PC-3 (cell line): ENCODE results near the gene FNDC7. TPM values are rescaled to one million over a fixed set of nuclear protein-coding genes. Genes with fewer than 3 reads are reported as not detected.

Experiments
- ATAC-seq: fragments of 200-7000 bp; cut with Tn5 transposase; 2 replicates; pipeline ENCODE4 v1.9.1; 2020; ENCODE audit warnings: mild to moderate bottlenecking, moderate library complexity
- BruUV-seq: library from RNA; stranded (reverse); fragments of 400-500 nt; replicated peaks from 2 replicates; lab custom pipeline; 2021; lab: Mats Ljungman, UMichigan
- CTCF ChIA-PET: fragments of 300-600 bp; sonication (Branson Sonifier 250); formaldehyde crosslinking; loops from one replicate; lab custom pipeline; 2022; ENCODE audit warnings: antibody characterized with exemption; lab: Charles Lee
- POLR2A ChIA-PET: fragments of 300-600 bp; sonication (Branson Sonifier 250); formaldehyde crosslinking; loops from one replicate; lab custom pipeline; 2022; ENCODE audit warnings: antibody characterized with exemption; ENCODE audit not compliant: unreplicated experiment; lab: Charles Lee
- DNase-seq: peaks from one replicate; pipeline ENCODE4 v3.0.0-alpha.2; 2015
- H2AFZ ChIP-seq: fragments of 300-600 bp; sonication (generic); 2 replicates; pipeline ENCODE4 v1.6.0; 2016; ENCODE audit warnings: antibody characterized with exemption, low read length
- H3F3A ChIP-seq: fragments of 300-600 bp; sonication (generic); one replicate; pipeline ENCODE4 v1.6.0; 2017; ENCODE audit warnings: antibody characterized with exemption, low read length, control low read depth, mild to moderate bottlenecking; ENCODE audit not compliant: unreplicated experiment
- H3K27ac ChIP-seq: fragments of 300-600 bp; sonication (generic); 2 replicates; pipeline ENCODE4 v1.5.1; 2016; ENCODE audit warnings: mild to moderate bottlenecking, low read length
- H3K27me3 ChIP-seq: fragments of 300-600 bp; sonication (generic); 2 replicates; pipeline ENCODE4 v1.6.1; 2016; ENCODE audit warnings: low read length, mixed read lengths
- H3K36me3 ChIP-seq: fragments of 300-600 bp; sonication (generic); 2 replicates; pipeline ENCODE4 v1.6.1; 2016; ENCODE audit warnings: low read depth, mixed run types, low read length, mixed read lengths
- H3K4me1 ChIP-seq: fragments of 300-600 bp; sonication (generic); 2 replicates; pipeline ENCODE4 v1.5.1; 2016; ENCODE audit warnings: low read length; ENCODE audit not compliant: insufficient read depth
- H3K4me2 ChIP-seq: fragments of 300-600 bp; sonication (generic); 2 replicates; pipeline ENCODE4 v1.6.0; 2016; ENCODE audit warnings: low read length
- H3K4me3 ChIP-seq: fragments of 300-600 bp; sonication (generic); 2 replicates; pipeline ENCODE4 v1.5.1; 2016; ENCODE audit warnings: mild to moderate bottlenecking, low read length, mixed read lengths
- H3K79me2 ChIP-seq: fragments of 300-600 bp; sonication (generic); 2 replicates; pipeline ENCODE4 v1.6.1; 2017; ENCODE audit warnings: low read length, mixed read lengths
- H3K9ac ChIP-seq: fragments of 300-600 bp; sonication (generic); 2 replicates; pipeline ENCODE4 v1.6.0; 2016; ENCODE audit warnings: mild to moderate bottlenecking, low read length
- H3K9me2 ChIP-seq: fragments of 300-600 bp; sonication (generic); replicated peaks from 2 replicates; pipeline ENCODE4 v1.6.1; 2016; ENCODE audit warnings: mixed run types, low read length, mixed read lengths
- H3K9me3 ChIP-seq: fragments of 300-600 bp; sonication (generic); 2 replicates; pipeline ENCODE4 v1.6.1; 2016; ENCODE audit warnings: low read length, mixed read lengths
- H4K20me1 ChIP-seq: fragments of 300-600 bp; sonication (generic); 2 replicates; pipeline ENCODE4 v1.6.1; 2016; ENCODE audit warnings: low read length, mixed read lengths
- EZH2 ChIP-seq: fragments of 300-600 bp; sonication (generic); IDR thresholded peaks from one replicate; pipeline ENCODE4 v1.6.1; 2017; ENCODE audit warnings: antibody characterized with exemption, mild to moderate bottlenecking, low read length; ENCODE audit not compliant: unreplicated experiment
- EZH2phosphoT487 ChIP-seq: fragments of 300-600 bp; sonication (generic); IDR thresholded peaks from 2 replicates; pipeline ENCODE4 v1.6.1; 2018; ENCODE audit warnings: mild to moderate bottlenecking, antibody characterized with exemption, low read length, borderline replicate concordance
- intact Hi-C: fragments of 100-400 bp; cut with micrococcal nuclease; formaldehyde crosslinking; loops from 2 replicates; pipeline ENCODE4 v1.9.0; 2023
- total RNA-seq: library from RNA; depleted of rRNA; stranded (reverse); fragments of >200 nt; gene quantifications from 2 replicates; pipeline ENCODE4 v1.2.3, GENCODE V29; 2014
- TF ChIP-seq, protein P1 (sequence below): fragments of 300-600 bp; sonication (generic); conservative IDR thresholded peaks from 2 replicates; pipeline ENCODE4 v1.5.1; 2017; ENCODE audit warnings: antibody characterized with exemption, low read depth, mild to moderate bottlenecking, low read length

The FNDC7 gene
- total RNA-seq, 1 experiment from 2014 or later, result not detected

DNA sequence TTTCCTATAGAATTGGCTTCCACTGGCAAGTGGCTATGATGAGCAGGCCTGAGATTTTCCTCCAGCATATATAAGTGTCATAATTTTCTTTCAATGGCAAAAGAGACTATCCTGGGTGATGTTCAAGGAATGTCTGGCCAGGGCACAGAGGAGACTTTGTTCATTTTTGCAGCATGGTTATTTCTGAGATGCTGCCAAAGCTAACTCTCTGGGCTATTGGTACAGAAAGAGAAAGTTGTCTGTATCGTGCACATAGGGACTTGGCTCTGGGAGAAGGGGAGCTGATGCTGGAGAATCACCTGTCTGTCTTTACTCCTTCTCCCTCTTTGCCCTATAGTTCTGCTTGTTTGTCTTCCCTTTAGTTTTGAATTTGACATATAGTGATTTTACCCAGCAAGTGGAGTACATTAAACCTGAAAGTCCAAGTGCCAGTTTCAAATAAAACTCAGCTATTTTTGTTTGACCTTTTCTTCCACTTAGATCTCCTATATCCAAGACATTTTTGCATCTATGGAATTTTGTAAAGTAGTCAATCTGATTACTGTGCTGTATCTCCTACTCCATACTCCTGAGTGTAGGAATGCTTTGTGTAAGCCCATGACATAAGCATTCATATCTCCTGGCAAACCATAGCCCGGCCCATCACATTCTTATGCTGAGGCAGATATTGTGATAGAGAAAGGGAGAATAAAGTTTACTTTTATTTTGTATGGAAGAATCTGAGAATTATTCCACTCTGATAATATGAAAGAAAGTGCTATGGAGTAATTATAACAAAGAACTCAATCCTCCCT, 3.9 kb downstream of the FNDC7 start:
- no peaks in the 10 kb centered on the region for H4K20me1 ChIP-seq
- no peaks in the 10 kb centered on the region for H3K79me2 ChIP-seq
- peaks cover 22% of the 10 kb centered on the region for H3K4me1 ChIP-seq
- no peaks in the 10 kb centered on the region for H3K27me3 ChIP-seq
- POLR2A ChIA-PET, result no interaction called here
- no peak for ATAC-seq
- no peak overlapping the region for H3K4me2 ChIP-seq
- no peak overlapping the region for H2AFZ ChIP-seq
- H3K9me3 ChIP-seq, result no peaks in the 10 kb centered on the region
- no peak overlapping the region for H3K4me3 ChIP-seq
- H3F3A ChIP-seq, result no peaks in the 10 kb centered on the region
- TF ChIP-seq EZH2 (no peak), EZH2phosphoT487 (no peak)
- TF ChIP-seq, protein P1, sequence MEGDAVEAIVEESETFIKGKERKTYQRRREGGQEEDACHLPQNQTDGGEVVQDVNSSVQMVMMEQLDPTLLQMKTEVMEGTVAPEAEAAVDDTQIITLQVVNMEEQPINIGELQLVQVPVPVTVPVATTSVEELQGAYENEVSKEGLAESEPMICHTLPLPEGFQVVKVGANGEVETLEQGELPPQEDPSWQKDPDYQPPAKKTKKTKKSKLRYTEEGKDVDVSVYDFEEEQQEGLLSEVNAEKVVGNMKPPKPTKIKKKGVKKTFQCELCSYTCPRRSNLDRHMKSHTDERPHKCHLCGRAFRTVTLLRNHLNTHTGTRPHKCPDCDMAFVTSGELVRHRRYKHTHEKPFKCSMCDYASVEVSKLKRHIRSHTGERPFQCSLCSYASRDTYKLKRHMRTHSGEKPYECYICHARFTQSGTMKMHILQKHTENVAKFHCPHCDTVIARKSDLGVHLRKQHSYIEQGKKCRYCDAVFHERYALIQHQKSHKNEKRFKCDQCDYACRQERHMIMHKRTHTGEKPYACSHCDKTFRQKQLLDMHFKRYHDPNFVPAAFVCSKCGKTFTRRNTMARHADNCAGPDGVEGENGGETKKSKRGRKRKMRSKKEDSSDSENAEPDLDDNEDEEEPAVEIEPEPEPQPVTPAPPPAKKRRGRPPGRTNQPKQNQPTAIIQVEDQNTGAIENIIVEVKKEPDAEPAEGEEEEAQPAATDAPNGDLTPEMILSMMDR, result no peak
- no peaks in the 10 kb centered on the region for H3K9me2 ChIP-seq
- DNase-seq, result no peak
- BruUV-seq, result no TSS peak
- no peak overlapping the region for H3K27ac ChIP-seq
- CTCF ChIA-PET, result no interaction called here
- no peaks in the 10 kb centered on the region for H3K36me3 ChIP-seq
- H3K9ac ChIP-seq, result no peak overlapping the region
- intact Hi-C loops, result no loop called here

DNA sequence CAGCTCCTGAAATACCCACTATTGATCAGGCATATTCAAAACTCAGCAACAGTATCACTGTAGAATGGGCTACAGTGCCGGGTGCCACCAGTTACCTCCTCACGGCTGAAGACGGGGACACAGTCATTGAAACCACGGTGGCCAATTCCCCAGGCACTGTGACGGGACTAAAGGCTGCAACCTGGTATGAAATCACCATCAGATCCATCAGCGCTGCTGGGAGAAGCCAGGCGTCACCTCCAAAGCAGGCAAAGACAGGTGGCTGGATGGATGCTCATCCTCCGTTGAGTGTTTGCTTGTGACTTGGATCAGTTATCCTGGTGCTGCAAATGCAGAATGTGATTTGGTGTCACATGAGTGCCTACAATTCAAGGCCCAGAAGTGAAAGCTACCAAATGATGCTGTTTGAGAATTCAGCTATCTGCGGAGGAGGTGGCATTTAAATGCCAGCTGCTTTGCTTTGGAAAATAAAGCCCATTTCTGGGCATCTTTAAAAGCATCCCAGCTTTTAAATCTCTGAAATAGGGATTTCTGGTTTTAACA, 5.1 kb downstream of the FNDC7 start:
- Histone ChIP-seq H4K20me1 (no peaks in the 10 kb centered on the region), H3F3A (no peaks in the 10 kb centered on the region), H3K36me3 (no peaks in the 10 kb centered on the region), H3K9me3 (no peaks in the 10 kb centered on the region), H3K4me3 (no peak overlapping the region), H3K27me3 (no peaks in the 10 kb centered on the region), H3K4me1 (peaks cover 22% of the 10 kb centered on the region), H3K9me2 (no peaks in the 10 kb centered on the region), H3K9ac (no peak overlapping the region), H2AFZ (no peak overlapping the region), H3K79me2 (no peaks in the 10 kb centered on the region), H3K4me2 (no peak overlapping the region), H3K27ac (no peak overlapping the region)
- no peak for DNase-seq
- no peak for ATAC-seq
- POLR2A ChIA-PET, result no interaction called here
- intact Hi-C loops, result no loop called here
- CTCF ChIA-PET, result no interaction called here
- TF ChIP-seq, protein P1, result no peak
- TF ChIP-seq EZH2phosphoT487, result no peak
- no peak for TF ChIP-seq EZH2
- BruUV-seq, result no TSS peak
